Spleen (tissue), 7 donors: ENCODE results near the gene HEPHL1.

Experiments used
- POLR2A ChIP-seq, 3 donors: fragments of 450-650 bp; IDR thresholded peaks; one replicate each; pipeline ENCODE4 v1.5.1; 2017; ENCODE audit warnings: antibody characterized with exemption in 3 of 3, mild to moderate bottlenecking in 1 of 3
- POLR2AphosphoS5 ChIP-seq, 3 donors: sonication (generic); formaldehyde crosslinking; IDR thresholded peaks; one replicate each; pipeline ENCODE4 v1.5.1; 2017; ENCODE audit warnings: antibody characterized with exemption in 3 of 3
- TF ChIP-seq, protein P1 (sequence below), 11 experiments: fragments of 200-600 bp in 7 of 11; fragments of 450-650 bp in 4 of 11; sonication (generic) in 4 of 11; IDR thresholded peaks in 8 of 11; conservative IDR thresholded peaks in 3 of 11; 1 replicate in 7 of 11; 2 replicates in 4 of 11; pipeline versions ENCODE4 v1.4.0 to v1.8.0; 2016 to 2021; ENCODE audit warnings: antibody characterized with exemption in 11 of 11, inconsistent platforms in 4 of 11, mild to moderate bottlenecking in 1 of 11
- donor health status: DM: no; HTN: no; CAD: no; lungs with moderate emphysema.
- donor health status: DM: no; HTN: no; CAD: no.
- donor health status: DM: no; HTN: no; CAD: no.

DNA sequence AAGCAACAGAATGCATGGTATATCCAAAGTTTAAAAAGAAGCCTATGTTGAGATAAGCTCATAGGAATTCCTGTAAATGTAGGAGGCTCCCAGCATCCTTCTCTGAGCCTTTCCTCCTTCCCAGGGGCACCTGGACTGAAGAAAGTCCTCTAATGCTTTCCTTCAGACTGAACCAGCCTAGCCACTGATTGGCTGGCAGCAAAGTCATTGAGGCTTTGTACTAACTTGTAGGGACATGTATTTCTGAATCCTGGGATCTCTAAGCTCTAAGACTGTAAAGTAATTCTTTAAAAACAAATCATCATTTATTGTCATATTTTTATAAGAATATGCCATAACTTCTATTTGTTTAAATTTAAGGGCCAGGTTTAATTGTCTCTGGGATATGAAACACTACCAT, 83.6 kb downstream of the HEPHL1 start:
- TF ChIP-seq, protein P1, sequence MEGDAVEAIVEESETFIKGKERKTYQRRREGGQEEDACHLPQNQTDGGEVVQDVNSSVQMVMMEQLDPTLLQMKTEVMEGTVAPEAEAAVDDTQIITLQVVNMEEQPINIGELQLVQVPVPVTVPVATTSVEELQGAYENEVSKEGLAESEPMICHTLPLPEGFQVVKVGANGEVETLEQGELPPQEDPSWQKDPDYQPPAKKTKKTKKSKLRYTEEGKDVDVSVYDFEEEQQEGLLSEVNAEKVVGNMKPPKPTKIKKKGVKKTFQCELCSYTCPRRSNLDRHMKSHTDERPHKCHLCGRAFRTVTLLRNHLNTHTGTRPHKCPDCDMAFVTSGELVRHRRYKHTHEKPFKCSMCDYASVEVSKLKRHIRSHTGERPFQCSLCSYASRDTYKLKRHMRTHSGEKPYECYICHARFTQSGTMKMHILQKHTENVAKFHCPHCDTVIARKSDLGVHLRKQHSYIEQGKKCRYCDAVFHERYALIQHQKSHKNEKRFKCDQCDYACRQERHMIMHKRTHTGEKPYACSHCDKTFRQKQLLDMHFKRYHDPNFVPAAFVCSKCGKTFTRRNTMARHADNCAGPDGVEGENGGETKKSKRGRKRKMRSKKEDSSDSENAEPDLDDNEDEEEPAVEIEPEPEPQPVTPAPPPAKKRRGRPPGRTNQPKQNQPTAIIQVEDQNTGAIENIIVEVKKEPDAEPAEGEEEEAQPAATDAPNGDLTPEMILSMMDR (IDR thresholded peaks at IDR 0.05 in 8 of 11, conservative IDR thresholded peaks at IDR 0.05 in 3 of 11): no peak
- TF ChIP-seq POLR2A (IDR thresholded peaks at IDR 0.05) (no peak), POLR2AphosphoS5 (IDR thresholded peaks at IDR 0.05) (no peak)
